ENCODE measurements around the gene KIF1B.

- TF ChIP-seq CTCF (IDR thresholded peaks at IDR 0.05; ENCODE audit: insufficient read depth, low read length, poor library complexity, severe bottlenecking) (no peak), EZH2phosphoT487 (conservative IDR thresholded peaks at IDR 0.05; ENCODE audit: low read length) (no peak)
Measured at GRCh38 chr1:10415211-10415930, 205.0 kb downstream of the KIF1B start.
